ENCODE data around the gene CEP44. TPM values are rescaled to one million over a fixed set of nuclear protein-coding genes. Genes with fewer than 3 reads are reported as not detected.
"Not testable (repeated sequence)": the region's sequence is repeated elsewhere in the genome, so short reads cannot be mapped to it uniquely, and the experiment has no call there.

Gene CEP44
- total RNA-seq, 1 experiment from 2014 or later: 15.3 TPM

GRCh38 chr4:174358410-174358809 lies 74.7 kb downstream of the CEP44 start:
- H3K36me3 Mint-ChIP-seq (ENCODE audit: insufficient read depth, unreplicated experiment): no peaks in the 10 kb centered on the region
- no peak for TF ChIP-seq CTCF (IDR thresholded peaks at IDR 0.05; ENCODE audit: unreplicated experiment)
- BruUV-seq (replicated peaks): no TSS peak
- ChIA-PET POLR2A (interaction anchor here (1.2 to 1.9 kb wide), 4 partner anchors 12 to 279 kb away, joined by 3 to 4 read pairs (median 4); partner anchors contain the start of genes CEP44 and FBXO8), CTCF (interaction anchor here (0.6 to 1.2 kb wide), 7 partner anchors 10 to 1500 kb away, joined by 3 to 7 read pairs (median 3); no protein-coding TSS in a partner anchor)
- no peaks in the 10 kb centered on the region for H3K9me3 Mint-ChIP-seq (ENCODE audit: unreplicated experiment)
- H3K4me1 Mint-ChIP-seq (ENCODE audit: insufficient read depth, unreplicated experiment): peaks cover 10% of the 10 kb centered on the region
- H3K27ac Mint-ChIP-seq (ENCODE audit: low read depth, unreplicated experiment): no peak overlapping the region
- no peaks in the 10 kb centered on the region for H3K27me3 Mint-ChIP-seq (ENCODE audit: insufficient read depth, unreplicated experiment)
- intact Hi-C loops (cut with micrococcal nuclease): no loop called here
- H3K4me3 Mint-ChIP-seq (ENCODE audit: unreplicated experiment): no peak overlapping the region
- DNase-seq (ENCODE audit: unreplicated experiment): no peak

GRCh38 chr4:174358829-174359228 lies 75.1 kb downstream of the CEP44 start:
- no TSS peak for BruUV-seq (replicated peaks)
- ChIA-PET POLR2A (interaction anchor here (1.2 to 1.9 kb wide), 4 partner anchors 11 to 279 kb away, joined by 3 to 4 read pairs (median 4); partner anchors contain the start of genes CEP44 and FBXO8), CTCF (interaction anchor here (0.5 to 1.2 kb wide), 8 partner anchors 9 to 1500 kb away, joined by 3 to 7 read pairs (median 3); no protein-coding TSS in a partner anchor)
- intact Hi-C loops (cut with micrococcal nuclease): no loop called here
- Mint-ChIP-seq H3K9me3 (ENCODE audit: unreplicated experiment) (no peaks in the 10 kb centered on the region), H3K27ac (ENCODE audit: low read depth, unreplicated experiment) (no peak overlapping the region), H3K27me3 (ENCODE audit: insufficient read depth, unreplicated experiment) (no peaks in the 10 kb centered on the region), H3K4me1 (ENCODE audit: insufficient read depth, unreplicated experiment) (peaks cover 10% of the 10 kb centered on the region), H3K4me3 (ENCODE audit: unreplicated experiment) (no peak overlapping the region), H3K36me3 (ENCODE audit: insufficient read depth, unreplicated experiment) (no peaks in the 10 kb centered on the region)
- DNase-seq (ENCODE audit: unreplicated experiment): peak; percentile 43
- no peak for TF ChIP-seq CTCF (IDR thresholded peaks at IDR 0.05; ENCODE audit: unreplicated experiment)

- no peak overlapping the region for H3K27ac Mint-ChIP-seq (ENCODE audit: low read depth, unreplicated experiment)
- BruUV-seq (replicated peaks): no TSS peak
- no peak overlapping the region for H3K4me3 Mint-ChIP-seq (ENCODE audit: unreplicated experiment)
- TF ChIP-seq CTCF (IDR thresholded peaks at IDR 0.05; ENCODE audit: unreplicated experiment): no peak
- H3K36me3 Mint-ChIP-seq (ENCODE audit: insufficient read depth, unreplicated experiment): no peaks in the 10 kb centered on the region
- peak; percentile 6 for DNase-seq (ENCODE audit: unreplicated experiment)
- POLR2A ChIA-PET: interaction anchor here (1.2 kb wide), 1 partner anchor 12 kb away, joined by 3 read pairs; no protein-coding TSS in a partner anchor
- CTCF ChIA-PET: interaction anchor here (0.5 to 1.9 kb wide), 4 partner anchors 159 to 313 kb away, joined by 3 to 8 read pairs (median 6); partner anchors contain the start of gene HPGD
- peaks cover 10% of the 10 kb centered on the region for H3K4me1 Mint-ChIP-seq (ENCODE audit: insufficient read depth, unreplicated experiment)
- intact Hi-C loops (cut with micrococcal nuclease): loop anchor here (5.0 to 10.0 kb wide), 2 partner anchors 890 to 1172 kb away; no protein-coding TSS in a partner anchor
- H3K9me3 Mint-ChIP-seq (ENCODE audit: unreplicated experiment): no peaks in the 10 kb centered on the region
- no peaks in the 10 kb centered on the region for H3K27me3 Mint-ChIP-seq (ENCODE audit: insufficient read depth, unreplicated experiment)
Measured at GRCh38 chr4:174362340-174362739, 78.6 kb downstream of the CEP44 start.

- not testable (repeated sequence) for DNase-seq (ENCODE audit: unreplicated experiment); BruUV-seq (replicated peaks); H3K4me3 Mint-ChIP-seq (ENCODE audit: unreplicated experiment); H3K36me3 Mint-ChIP-seq (ENCODE audit: insufficient read depth, unreplicated experiment); H3K4me1 Mint-ChIP-seq (ENCODE audit: insufficient read depth, unreplicated experiment); H3K27ac Mint-ChIP-seq (ENCODE audit: low read depth, unreplicated experiment); H3K27me3 Mint-ChIP-seq (ENCODE audit: insufficient read depth, unreplicated experiment); H3K9me3 Mint-ChIP-seq (ENCODE audit: unreplicated experiment)
- intact Hi-C loops (cut with micrococcal nuclease): loop anchor here (5.0 to 10.0 kb wide), 2 partner anchors 889 to 1171 kb away; no protein-coding TSS in a partner anchor
- POLR2A ChIA-PET: interaction anchor here (1.0 kb wide), 2 partner anchors 269 to 274 kb away, joined by 3 to 4 read pairs; no protein-coding TSS in a partner anchor
- CTCF ChIA-PET: interaction anchor here (0.7 to 2.3 kb wide), 7 partner anchors 28 to 455 kb away, joined by 3 to 11 read pairs (median 5); no protein-coding TSS in a partner anchor
Measured at GRCh38 chr4:174363782-174364181, 80.1 kb downstream of the CEP44 start.

All from MCF 10A (cell line).